Neural cell (in vitro differentiated cells): ENCODE results near the gene RAET1G. TPM values are rescaled to one million over a fixed set of nuclear protein-coding genes. Genes with fewer than 3 reads are reported as not detected.

Experiments
- H2AFZ ChIP-seq: fragments of 200-600, 300-800 bp; sonication (generic), shearing (Covaris generic); 2 replicates; pipeline ENCODE4 v1.6.0; 2014; ENCODE audit warnings: low read depth, mild to moderate bottlenecking, antibody characterized with exemption, low read length, moderate library complexity
- H3F3A ChIP-seq: fragments of 200-600 bp; shearing (Covaris generic); 2 replicates; pipeline ENCODE4 v1.6.1; 2016; ENCODE audit warnings: mild to moderate bottlenecking, moderate library complexity, mixed read lengths, antibody characterized with exemption, low read length; ENCODE audit not compliant: insufficient read depth, poor library complexity, severe bottlenecking
- H3K27ac ChIP-seq: fragments of 200-600, 300-800 bp; sonication (generic), shearing (Covaris generic); 2 replicates; pipeline ENCODE4 v1.5.1; 2014; ENCODE audit warnings: mild to moderate bottlenecking, low read length, moderate library complexity
- H3K27me3 ChIP-seq: fragments of 300-800, 200-600 bp; sonication (generic), shearing (Covaris generic); 2 replicates; pipeline ENCODE4 v1.6.0; 2014; ENCODE audit warnings: mild to moderate bottlenecking, low read depth, low read length, moderate library complexity; ENCODE audit not compliant: insufficient read depth
- H3K36me3 ChIP-seq: fragments of 300-800, 200-600 bp; sonication (generic), shearing (Covaris generic); 2 replicates; pipeline ENCODE4 v1.5.1; 2014; ENCODE audit warnings: mild to moderate bottlenecking, antibody characterized with exemption, low read length, moderate library complexity; ENCODE audit not compliant: insufficient read depth
- H3K4me2 ChIP-seq: fragments of 300-800, 200-600 bp; sonication (generic), shearing (Covaris generic); 2 replicates; pipeline ENCODE4 v1.6.0; 2014; ENCODE audit warnings: mild to moderate bottlenecking, low read length
- H3K4me3 ChIP-seq: fragments of 300-800, 200-600 bp; sonication (generic), shearing (Covaris generic); 2 replicates; pipeline ENCODE4 v1.5.1; 2014; ENCODE audit warnings: mild to moderate bottlenecking, low read length, moderate library complexity
- H3K79me2 ChIP-seq: fragments of 200-600 bp; shearing (Covaris generic); replicated peaks from 2 replicates; pipeline ENCODE4 v1.6.0; 2014; ENCODE audit warnings: mild to moderate bottlenecking, low read length, moderate library complexity; ENCODE audit not compliant: insufficient read depth
- H3K9ac ChIP-seq: fragments of 300-800, 200-600 bp; sonication (generic), shearing (Covaris generic); 2 replicates; pipeline ENCODE4 v1.6.1; 2016; ENCODE audit warnings: mild to moderate bottlenecking, low read length, mixed read lengths
- H3K9me2 ChIP-seq: fragments of 200-600 bp; shearing (Covaris generic); 2 replicates; pipeline ENCODE4 v1.6.1; 2016; ENCODE audit warnings: mild to moderate bottlenecking, low read length, mixed read lengths; ENCODE audit not compliant: insufficient read depth
- H3K9me3 ChIP-seq: fragments of 200-600, 300-800 bp; sonication (generic), shearing (Covaris generic); 2 replicates; pipeline ENCODE4 v1.6.1; 2016; ENCODE audit warnings: mild to moderate bottlenecking, mixed run types, low read length, moderate library complexity, mixed read lengths
- H4K20me1 ChIP-seq: fragments of 200-600 bp; shearing (Covaris generic); 2 replicates; pipeline ENCODE4 v1.6.1; 2016; ENCODE audit warnings: mild to moderate bottlenecking, mixed run types; ENCODE audit not compliant: insufficient read depth
- CTCF ChIP-seq: fragments of 450-650 bp; IDR thresholded peaks from 2 replicates; pipeline ENCODE4 v1.5.1; 2014; ENCODE audit warnings: antibody characterized with exemption, mild to moderate bottlenecking, moderate library complexity; ENCODE audit not compliant: poor library complexity, severe bottlenecking
- EP300 ChIP-seq: fragments of 450-650 bp; conservative IDR thresholded peaks from 2 replicates; pipeline ENCODE4 v1.6.1; 2014; ENCODE audit warnings: antibody characterized with exemption, mild to moderate bottlenecking, moderate library complexity; ENCODE audit not compliant: poor library complexity, severe bottlenecking
- EZH2 ChIP-seq: fragments of 200-600, 300-800 bp; shearing (Covaris generic), sonication (generic); IDR thresholded peaks from 2 replicates; pipeline ENCODE4 v1.6.1; 2014; ENCODE audit warnings: antibody characterized with exemption, low read length, borderline replicate concordance, mild to moderate bottlenecking; ENCODE audit not compliant: insufficient read depth, poor library complexity, severe bottlenecking
- MXI1 ChIP-seq: fragments of 450-650 bp; conservative IDR thresholded peaks from 2 replicates; pipeline ENCODE4 v1.6.1; 2014; ENCODE audit warnings: antibody characterized with exemption, mild to moderate bottlenecking; ENCODE audit not compliant: poor library complexity, severe bottlenecking
- POLR2AphosphoS5 ChIP-seq: IDR thresholded peaks from 2 replicates; pipeline ENCODE4 v1.6.1; 2012
- RAD21 ChIP-seq: fragments of 450-650 bp; conservative IDR thresholded peaks from 2 replicates; pipeline ENCODE4 v1.6.1; 2014; ENCODE audit warnings: antibody characterized with exemption, mild to moderate bottlenecking, moderate library complexity
- SMC3 ChIP-seq: fragments of 450-650 bp; conservative IDR thresholded peaks from 2 replicates; pipeline ENCODE4 v1.6.1; 2014; ENCODE audit warnings: antibody characterized with exemption, mild to moderate bottlenecking, moderate library complexity; ENCODE audit not compliant: poor library complexity
- TAF1 ChIP-seq: IDR thresholded peaks from 2 replicates; pipeline ENCODE4 v1.6.1; 2012; ENCODE audit warnings: low read depth
- polyA plus RNA-seq: library from polyadenylated mRNA; depleted of rRNA; stranded (reverse); fragments of >200 nt; gene quantifications from 2 replicates; pipeline ENCODE4 v1.2.3, GENCODE V29; 2014
- TF ChIP-seq, protein P1 (sequence below): IDR thresholded peaks from 2 replicates; pipeline ENCODE4 v1.6.1; 2012; ENCODE audit warnings: borderline replicate concordance

RAET1G gene
- polyA plus RNA-seq, 1 donor from 2014 or later = not detected

DNA sequence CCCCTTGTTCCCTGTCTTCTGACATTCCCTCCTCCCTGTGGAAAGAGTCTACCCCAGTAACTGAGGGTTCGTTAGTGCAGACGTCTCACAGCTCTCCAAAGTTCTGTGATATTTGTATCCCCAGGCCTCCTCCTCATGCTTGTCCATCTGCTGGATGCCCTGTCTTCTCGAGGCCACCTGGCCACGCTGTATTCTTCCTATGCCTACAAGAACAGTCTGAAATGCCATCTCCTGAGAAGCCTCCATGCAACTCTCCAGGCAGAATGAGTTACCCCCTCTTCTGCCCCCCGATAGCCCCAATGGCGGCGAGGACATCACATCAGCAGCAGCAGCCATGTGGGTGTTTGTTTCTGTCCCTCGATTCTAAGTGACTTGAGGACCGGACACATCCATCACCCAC lies 28.2 kb upstream of the RAET1G start:
- no peaks in the 10 kb centered on the region for H4K20me1 ChIP-seq
- no peak overlapping the region for H3K9ac ChIP-seq
- no peak overlapping the region for H3K4me3 ChIP-seq
- H3K9me2 ChIP-seq = no peaks in the 10 kb centered on the region
- H3F3A ChIP-seq = no peaks in the 10 kb centered on the region
- no peak overlapping the region for H3K4me2 ChIP-seq
- no peaks in the 10 kb centered on the region for H3K36me3 ChIP-seq
- H3K27ac ChIP-seq = no peak overlapping the region
- peaks cover 86% of the 10 kb centered on the region for H3K27me3 ChIP-seq
- no peaks in the 10 kb centered on the region for H3K9me3 ChIP-seq
- TF ChIP-seq SMC3 = no peak
- no peak for TF ChIP-seq TAF1
- TF ChIP-seq, protein P1, sequence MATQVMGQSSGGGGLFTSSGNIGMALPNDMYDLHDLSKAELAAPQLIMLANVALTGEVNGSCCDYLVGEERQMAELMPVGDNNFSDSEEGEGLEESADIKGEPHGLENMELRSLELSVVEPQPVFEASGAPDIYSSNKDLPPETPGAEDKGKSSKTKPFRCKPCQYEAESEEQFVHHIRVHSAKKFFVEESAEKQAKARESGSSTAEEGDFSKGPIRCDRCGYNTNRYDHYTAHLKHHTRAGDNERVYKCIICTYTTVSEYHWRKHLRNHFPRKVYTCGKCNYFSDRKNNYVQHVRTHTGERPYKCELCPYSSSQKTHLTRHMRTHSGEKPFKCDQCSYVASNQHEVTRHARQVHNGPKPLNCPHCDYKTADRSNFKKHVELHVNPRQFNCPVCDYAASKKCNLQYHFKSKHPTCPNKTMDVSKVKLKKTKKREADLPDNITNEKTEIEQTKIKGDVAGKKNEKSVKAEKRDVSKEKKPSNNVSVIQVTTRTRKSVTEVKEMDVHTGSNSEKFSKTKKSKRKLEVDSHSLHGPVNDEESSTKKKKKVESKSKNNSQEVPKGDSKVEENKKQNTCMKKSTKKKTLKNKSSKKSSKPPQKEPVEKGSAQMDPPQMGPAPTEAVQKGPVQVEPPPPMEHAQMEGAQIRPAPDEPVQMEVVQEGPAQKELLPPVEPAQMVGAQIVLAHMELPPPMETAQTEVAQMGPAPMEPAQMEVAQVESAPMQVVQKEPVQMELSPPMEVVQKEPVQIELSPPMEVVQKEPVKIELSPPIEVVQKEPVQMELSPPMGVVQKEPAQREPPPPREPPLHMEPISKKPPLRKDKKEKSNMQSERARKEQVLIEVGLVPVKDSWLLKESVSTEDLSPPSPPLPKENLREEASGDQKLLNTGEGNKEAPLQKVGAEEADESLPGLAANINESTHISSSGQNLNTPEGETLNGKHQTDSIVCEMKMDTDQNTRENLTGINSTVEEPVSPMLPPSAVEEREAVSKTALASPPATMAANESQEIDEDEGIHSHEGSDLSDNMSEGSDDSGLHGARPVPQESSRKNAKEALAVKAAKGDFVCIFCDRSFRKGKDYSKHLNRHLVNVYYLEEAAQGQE = no peak
- TF ChIP-seq POLR2AphosphoS5 = no peak
- TF ChIP-seq EP300 = no peak
- TF ChIP-seq CTCF = no peak
- no peak for TF ChIP-seq RAD21
- TF ChIP-seq EZH2 = no peak
- no peak for TF ChIP-seq MXI1
- no peaks in the 10 kb centered on the region for H3K79me2 ChIP-seq
- no peak overlapping the region for H2AFZ ChIP-seq

GRCh38 chr6:149950423-149950822 lies 27.5 kb upstream of the RAET1G start:
- Histone ChIP-seq H3K9ac (no peak overlapping the region), H3K27ac (no peak overlapping the region), H3K79me2 (no peaks in the 10 kb centered on the region), H3K4me2 (no peak overlapping the region), H3K9me3 (no peaks in the 10 kb centered on the region), H3F3A (no peaks in the 10 kb centered on the region), H3K4me3 (no peak overlapping the region), H4K20me1 (no peaks in the 10 kb centered on the region), H3K36me3 (no peaks in the 10 kb centered on the region), H3K9me2 (no peaks in the 10 kb centered on the region), H2AFZ (no peak overlapping the region), H3K27me3 (peaks cover 79% of the 10 kb centered on the region)
- no peak for TF ChIP-seq SMC3

DNA sequence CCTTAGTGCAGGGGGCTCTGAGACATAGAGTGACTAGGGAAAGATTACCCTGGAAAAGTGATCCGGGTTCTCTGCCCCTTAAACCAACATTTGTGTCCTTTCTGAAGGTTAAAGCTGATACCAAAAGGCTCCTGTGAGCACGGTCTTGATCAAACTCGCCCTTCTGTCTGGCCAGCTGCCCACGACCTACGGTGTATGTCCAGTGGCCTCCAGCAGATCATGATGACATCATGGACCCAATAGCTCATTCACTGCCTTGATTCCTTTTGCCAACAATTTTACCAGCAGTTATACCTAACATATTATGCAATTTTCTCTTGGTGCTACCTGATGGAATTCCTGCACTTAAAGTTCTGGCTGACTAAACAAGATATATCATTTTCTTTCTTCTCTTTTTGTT lies 25.7 kb upstream of the RAET1G start:
- Histone ChIP-seq H3K79me2 (no peaks in the 10 kb centered on the region), H3K9me2 (no peaks in the 10 kb centered on the region), H3K27me3 (peaks cover 66% of the 10 kb centered on the region), H3K4me2 (no peak overlapping the region), H3K9me3 (no peaks in the 10 kb centered on the region), H3F3A (no peaks in the 10 kb centered on the region), H3K4me3 (no peak overlapping the region), H3K36me3 (no peaks in the 10 kb centered on the region), H2AFZ (no peak overlapping the region), H3K27ac (no peak overlapping the region), H3K9ac (no peak overlapping the region), H4K20me1 (no peaks in the 10 kb centered on the region)
- TF ChIP-seq EZH2 (no peak), SMC3 (no peak)
- TF ChIP-seq, protein P1 = no peak
